ENCODE measurements around the gene RAB13. TPM values are rescaled to one million over a fixed set of nuclear protein-coding genes. Genes with fewer than 3 reads are reported as not detected.

The RAB13 gene
- total and polyA plus RNA-seq, 2 donors (not counting 3 experiments of a cell fraction or from before 2014, with no cell fraction given) = 76.0 to 124 TPM

- CTCF ChIA-PET = interaction anchor here (0.6 to 2.7 kb wide), 25 partner anchors 10 to 416 kb away, joined by 3 to 65 read pairs (median 5); partner anchors contain the start of genes CREB3L4, DENND4B, JTB and NPR1
- FAIRE-seq (no peak), DNase-seq (ENCODE audit: low read depth, low spot score) (no peak)
- intact Hi-C loops (cut with micrococcal nuclease) (loop anchor here (2.0 to 5.0 kb wide), 2 partner anchors 285 to 415 kb away; partner anchors contain the start of gene HAX1), dilution Hi-C loops (cut with MboI; ENCODE audit: extremely low pct_ligation_motif_present, low sequenced_read_pairs) (no loop called here)
- BruUV-seq (replicated peaks) = no TSS peak
- H3K27ac ChIP-seq (ENCODE audit: insufficient read depth, low read depth, low read length) = no peak overlapping the region
- H3K9me1 ChIP-seq (replicated peaks; ENCODE audit: control insufficient read depth, extremely low read depth, insufficient read depth, low read length) = no peaks in the 10 kb centered on the region
- no peaks in the 10 kb centered on the region for H3K9me3 ChIP-seq (replicated peaks; ENCODE audit: control insufficient read depth, insufficient read depth, low read length)
- no peak overlapping the region for H2AFZ ChIP-seq (ENCODE audit: low read depth, low read length)
- POLR2A ChIA-PET = interaction anchor here (1.7 kb wide), 1 partner anchor 189 kb away, joined by 4 read pairs; no protein-coding TSS in a partner anchor
- H4K20me1 ChIP-seq (replicated peaks; ENCODE audit: control insufficient read depth, extremely low read depth, insufficient read depth, low read length) = no peaks in the 10 kb centered on the region
- H3K4me2 ChIP-seq (ENCODE audit: insufficient read depth, low read length) = no peak overlapping the region
- no peak overlapping the region for H3K4me3 ChIP-seq (replicated peaks in 1 of 3; ENCODE audit: insufficient read depth in 1 of 3, low read depth in 1 of 3, low read length in 3 of 3)
- H3K27me3 ChIP-seq (ENCODE audit: control insufficient read depth in 2 of 2, insufficient read depth in 2 of 2, low read length in 2 of 2) = no peaks in the 10 kb centered on the region
- H3K79me2 ChIP-seq (ENCODE audit: control insufficient read depth, insufficient read depth, low read length) = peaks cover 34% of the 10 kb centered on the region
- H3K36me3 ChIP-seq (ENCODE audit: control insufficient read depth in 2 of 2, extremely low read depth in 1 of 2, insufficient read depth in 2 of 2, low read length in 2 of 2) = peaks cover 8 to 10% of the 10 kb centered on the region in 2 experiments
- peaks cover 33% of the 10 kb centered on the region for H3K4me1 ChIP-seq (ENCODE audit: control insufficient read depth, extremely low read depth, insufficient read depth, low read length)
- TF ChIP-seq FOS (IDR thresholded peaks at IDR 0.05; ENCODE audit: borderline replicate concordance, insufficient read depth, low read length) (no peak), MAX (IDR thresholded peaks at IDR 0.05; ENCODE audit: insufficient read depth, insufficient read length) (no peak), CTCF (IDR thresholded peaks at IDR 0.05; ENCODE audit: extremely low read depth in 1 of 2, insufficient read depth in 1 of 2, low read depth in 1 of 2, low read length in 2 of 2) (no peak), POLR2A (IDR thresholded peaks at IDR 0.05; ENCODE audit: low read depth, low read length) (no peak), POLR2AphosphoS5 (IDR thresholded peaks at IDR 0.05; ENCODE audit: insufficient read depth, low read depth, low read length) (no peak), EZH2 (IDR thresholded peaks at IDR 0.05; ENCODE audit: borderline replicate concordance, low read depth, low read length, severe bottlenecking) (no peak), JUN (IDR thresholded peaks at IDR 0.05; ENCODE audit: borderline replicate concordance, insufficient read depth, insufficient read length, low read depth) (no peak), MYC (IDR thresholded peaks at IDR 0.05; ENCODE audit: low read depth, low read length) (no peak), GATA2 (IDR thresholded peaks at IDR 0.05; ENCODE audit: insufficient read depth, insufficient read length, low read depth, low read length) (no peak)
- no peak overlapping the region for H3K9ac ChIP-seq (replicated peaks; ENCODE audit: extremely low read depth, insufficient read depth, low read length)
These were observed 1.5 kb upstream of the RAB13 start for GRCh38 chr1:153987621-153988020.
